Retinal pigment epithelial cell (primary cell): ENCODE results near the gene ABHD17B.

Experiments used
- DNase-seq: peaks from one replicate; pipeline ENCODE4 v3.0.0-alpha.2; 2010; ENCODE audit warnings: low read depth
- H3K4me3 ChIP-seq: 2 replicates; pipeline ENCODE4 v1.5.1; 2011; ENCODE audit warnings: mild to moderate bottlenecking, low read length, control low read depth, moderate library complexity
- CTCF ChIP-seq: conservative IDR thresholded peaks from 2 replicates; pipeline ENCODE4 v1.5.1; 2011; ENCODE audit warnings: low read depth, low read length, control low read depth, inconsistent platforms

Gene ABHD17B

GRCh38 chr9:71890042-71890679, 20.8 kb downstream of the ABHD17B start:
- no peak for DNase-seq
- no peak overlapping the region for H3K4me3 ChIP-seq
- TF ChIP-seq CTCF = no peak

- no peak overlapping the region for H3K4me3 ChIP-seq
- no peak for TF ChIP-seq CTCF
- no peak for DNase-seq
Measured at GRCh38 chr9:71887362-71887761, 23.6 kb downstream of the ABHD17B start.

- TF ChIP-seq CTCF = no peak
- no peak overlapping the region for H3K4me3 ChIP-seq
- no peak for DNase-seq
Measured at GRCh38 chr9:71886541-71886940, 24.5 kb downstream of the ABHD17B start.

GRCh38 chr9:71886015-71886414, 25.0 kb downstream of the ABHD17B start:
- H3K4me3 ChIP-seq = no peak overlapping the region
- TF ChIP-seq CTCF = no peak
- DNase-seq = no peak

GRCh38 chr9:71885467-71885866, 25.5 kb downstream of the ABHD17B start:
- H3K4me3 ChIP-seq = no peak overlapping the region
- TF ChIP-seq CTCF = no peak
- DNase-seq = no peak

- DNase-seq = no peak
- no peak overlapping the region for H3K4me3 ChIP-seq
Measured at GRCh38 chr9:71884005-71884404, 27.0 kb downstream of the ABHD17B start.

More at GRCh38 chr9:71884005-71884404, 27.0 kb downstream of the ABHD17B start:
- TF ChIP-seq CTCF = no peak
